ENCODE data around the gene KIAA0753.

Gene KIAA0753

DNA sequence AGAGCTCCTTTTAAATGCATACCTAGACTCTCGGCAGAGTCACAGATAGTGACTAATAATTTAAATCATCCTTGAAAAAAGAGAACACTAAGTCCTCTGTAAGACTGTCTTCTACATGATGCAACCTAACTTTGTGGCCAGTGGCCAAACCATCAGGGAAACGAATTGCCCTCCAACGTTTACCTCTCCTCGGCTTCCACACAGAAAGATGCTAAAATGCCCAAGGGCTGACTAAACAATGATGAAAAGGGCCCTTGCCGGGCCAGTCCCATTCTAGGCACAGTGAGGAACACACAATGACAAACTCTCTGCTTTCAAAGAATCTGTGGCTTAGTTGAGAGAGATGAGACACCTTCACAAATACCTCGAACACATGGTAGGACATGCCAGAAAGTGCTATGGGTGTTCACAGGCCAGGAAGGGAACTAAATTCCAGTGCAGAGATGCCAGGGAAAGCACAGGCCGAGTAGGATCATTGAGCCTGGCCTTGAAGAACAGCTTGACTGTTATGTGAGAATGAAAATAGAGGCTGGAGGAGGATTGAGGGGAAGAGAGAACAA is 48.8 kb downstream of the KIAA0753 start:
- H3K9me3 ChIP-seq (ENCODE audit: control insufficient read depth in 1 of 2, low read length in 2 of 2): no peaks in the 10 kb centered on the region
- H3K4me3 ChIP-seq (ENCODE audit: low read depth in 1 of 2, low read length in 2 of 2): no peak overlapping the region
- H3K36me3 ChIP-seq (ENCODE audit: control insufficient read depth in 1 of 2, insufficient read depth in 2 of 2, low read length in 2 of 2): peaks cover 61 to 74% of the 10 kb centered on the region in 2 donors
- no peak overlapping the region for H3K27ac ChIP-seq (ENCODE audit: low read length)
- no peaks in the 10 kb centered on the region for H3K4me1 ChIP-seq (ENCODE audit: control insufficient read depth in 1 of 2, insufficient read depth in 2 of 2, low read length in 2 of 2)
- no peaks in the 10 kb centered on the region for H3K27me3 ChIP-seq (ENCODE audit: low read depth, low read length)

DNA sequence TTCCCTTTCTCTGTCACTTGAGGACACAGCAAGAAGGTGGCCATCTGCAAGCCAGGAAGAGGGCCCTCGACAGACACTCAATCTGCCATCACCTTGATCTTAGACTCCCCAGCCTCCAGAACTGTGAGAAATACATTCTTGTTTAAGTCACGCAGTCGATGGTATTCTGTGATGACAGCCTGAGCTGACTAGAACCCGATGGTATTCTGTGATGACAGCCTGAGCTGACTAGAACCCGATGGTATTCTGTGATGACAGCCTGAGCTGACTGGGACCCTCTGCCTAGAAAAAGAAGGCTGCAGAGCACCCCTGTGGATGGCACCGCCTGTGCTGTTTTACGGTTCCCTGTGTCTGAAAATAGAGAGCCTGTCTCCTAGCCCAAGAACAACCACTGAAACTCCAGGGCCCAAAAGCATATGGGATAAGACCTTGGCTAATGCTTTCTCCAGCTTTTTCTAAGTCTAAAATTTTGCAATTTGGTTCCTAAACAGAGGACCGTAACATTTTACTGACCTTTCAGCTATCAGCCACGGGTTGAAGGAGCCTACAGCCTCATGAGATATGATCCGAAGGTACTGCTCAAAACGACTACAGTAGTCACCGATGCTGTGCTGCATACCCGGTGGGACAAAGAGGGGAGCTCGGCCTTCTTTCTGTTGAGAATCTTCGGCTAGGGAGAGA is 51.1 kb downstream of the KIAA0753 start:
- Histone ChIP-seq H3K9me3 (ENCODE audit: control insufficient read depth in 1 of 2, low read length in 2 of 2) (no peaks in the 10 kb centered on the region), H3K4me1 (ENCODE audit: control insufficient read depth in 1 of 2, insufficient read depth in 2 of 2, low read length in 2 of 2) (no peaks in the 10 kb centered on the region), H3K27ac (ENCODE audit: low read length) (no peak overlapping the region), H3K27me3 (ENCODE audit: low read depth, low read length) (no peaks in the 10 kb centered on the region), H3K36me3 (ENCODE audit: control insufficient read depth in 1 of 2, insufficient read depth in 2 of 2, low read length in 2 of 2) (peaks cover 51 to 70% of the 10 kb centered on the region in 2 donors), H3K4me3 (ENCODE audit: low read depth in 1 of 2, low read length in 2 of 2) (no peak overlapping the region)

GRCh38 chr17:6588165-6588564 is 52.3 kb downstream of the KIAA0753 start:
- Histone ChIP-seq H3K4me3 (ENCODE audit: low read depth in 1 of 2, low read length in 2 of 2) (no peak overlapping the region), H3K36me3 (ENCODE audit: control insufficient read depth in 1 of 2, insufficient read depth in 2 of 2, low read length in 2 of 2) (peaks cover 60 to 75% of the 10 kb centered on the region in 2 donors), H3K27me3 (ENCODE audit: low read depth, low read length) (no peaks in the 10 kb centered on the region), H3K27ac (ENCODE audit: low read length) (no peak overlapping the region), H3K4me1 (ENCODE audit: control insufficient read depth in 1 of 2, insufficient read depth in 2 of 2, low read length in 2 of 2) (no peaks in the 10 kb centered on the region), H3K9me3 (ENCODE audit: control insufficient read depth in 1 of 2, low read length in 2 of 2) (no peaks in the 10 kb centered on the region)

DNA sequence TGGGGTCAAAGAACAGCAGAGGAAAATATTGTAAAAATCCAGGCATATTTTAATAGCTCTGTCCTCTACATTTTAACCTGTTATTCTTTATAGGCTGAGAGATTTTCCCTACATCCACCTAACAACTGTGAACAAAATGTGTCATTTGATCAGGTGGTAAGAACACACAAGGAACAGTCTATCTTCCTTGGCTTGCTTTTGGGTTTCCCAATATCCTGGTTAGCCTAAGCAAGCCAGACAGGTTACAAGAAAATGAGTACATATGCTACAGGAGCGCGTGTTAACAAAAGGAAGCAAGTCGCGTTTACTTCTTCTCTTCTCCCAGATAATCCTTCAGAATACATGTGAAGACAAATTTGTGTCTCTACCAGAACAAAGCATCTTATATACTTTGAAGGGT is 53.2 kb downstream of the KIAA0753 start:
- Histone ChIP-seq H3K27ac (ENCODE audit: low read length) (no peak overlapping the region), H3K4me3 (ENCODE audit: low read depth in 1 of 2, low read length in 2 of 2) (no peak overlapping the region), H3K9me3 (ENCODE audit: control insufficient read depth in 1 of 2, low read length in 2 of 2) (no peaks in the 10 kb centered on the region), H3K27me3 (ENCODE audit: low read depth, low read length) (no peaks in the 10 kb centered on the region), H3K4me1 (ENCODE audit: control insufficient read depth in 1 of 2, insufficient read depth in 2 of 2, low read length in 2 of 2) (no peaks in the 10 kb centered on the region), H3K36me3 (ENCODE audit: control insufficient read depth in 1 of 2, insufficient read depth in 2 of 2, low read length in 2 of 2) (peaks cover 63 to 74% of the 10 kb centered on the region in 2 donors)

DNA sequence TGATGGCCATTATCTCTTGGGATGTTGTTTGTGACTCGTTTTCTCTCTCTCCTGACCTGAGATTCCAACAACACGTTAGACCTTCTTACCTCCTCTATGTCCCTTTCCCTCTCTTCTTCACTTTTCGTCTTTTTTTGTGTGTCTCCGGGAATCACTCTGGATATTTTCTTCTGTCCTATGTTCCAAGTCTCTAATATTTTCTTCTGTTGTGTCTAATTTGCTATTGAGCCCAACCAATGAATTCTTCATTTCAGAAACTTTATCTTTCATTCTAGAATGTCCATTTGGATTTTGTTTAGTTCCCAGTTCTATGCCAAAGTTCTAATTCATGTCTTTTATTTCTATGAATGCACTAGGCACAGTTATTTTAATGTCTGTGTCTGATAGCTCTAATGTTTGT is 57.1 kb downstream of the KIAA0753 start:
- H3K4me1 ChIP-seq (ENCODE audit: control insufficient read depth in 1 of 2, insufficient read depth in 2 of 2, low read length in 2 of 2): no peaks in the 10 kb centered on the region
- no peak overlapping the region for H3K4me3 ChIP-seq (ENCODE audit: low read depth in 1 of 2, low read length in 2 of 2)
- H3K27me3 ChIP-seq (ENCODE audit: low read depth, low read length): no peaks in the 10 kb centered on the region
- no peaks in the 10 kb centered on the region for H3K9me3 ChIP-seq (ENCODE audit: control insufficient read depth in 1 of 2, low read length in 2 of 2)
- no peak overlapping the region for H3K27ac ChIP-seq (ENCODE audit: low read length)
- H3K36me3 ChIP-seq (ENCODE audit: control insufficient read depth in 1 of 2, insufficient read depth in 2 of 2, low read length in 2 of 2): peaks cover 41 to 52% of the 10 kb centered on the region in 2 donors

DNA sequence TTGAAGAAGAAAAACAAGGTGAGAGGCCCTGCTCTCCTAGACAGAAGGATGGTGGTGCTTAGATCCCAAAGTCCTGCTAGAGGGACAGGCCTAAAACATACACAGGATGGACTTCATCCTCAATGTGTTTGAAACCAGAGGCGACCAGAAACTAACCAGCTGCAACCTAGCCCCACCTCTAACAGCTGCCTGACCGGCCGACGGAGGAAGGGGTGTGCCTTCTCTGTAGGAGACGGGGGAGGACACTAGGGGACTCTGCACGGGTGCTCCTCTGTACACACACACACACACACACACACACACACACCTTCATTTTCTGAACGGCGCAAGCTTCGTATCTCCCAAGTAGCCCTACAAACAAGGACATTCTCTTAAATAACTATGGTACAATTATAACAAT is 59.9 kb downstream of the KIAA0753 start:
- Histone ChIP-seq H3K27me3 (ENCODE audit: low read depth, low read length) (no peaks in the 10 kb centered on the region), H3K4me1 (ENCODE audit: control insufficient read depth in 1 of 2, insufficient read depth in 2 of 2, low read length in 2 of 2) (peaks cover 0 to 4% of the 10 kb centered on the region in 2 donors), H3K27ac (ENCODE audit: low read length) (no peak overlapping the region), H3K36me3 (ENCODE audit: control insufficient read depth in 1 of 2, insufficient read depth in 2 of 2, low read length in 2 of 2) (peaks cover 30 to 41% of the 10 kb centered on the region in 2 donors), H3K4me3 (ENCODE audit: low read depth in 1 of 2, low read length in 2 of 2) (no peak overlapping the region), H3K9me3 (ENCODE audit: control insufficient read depth in 1 of 2, low read length in 2 of 2) (no peaks in the 10 kb centered on the region)

DNA sequence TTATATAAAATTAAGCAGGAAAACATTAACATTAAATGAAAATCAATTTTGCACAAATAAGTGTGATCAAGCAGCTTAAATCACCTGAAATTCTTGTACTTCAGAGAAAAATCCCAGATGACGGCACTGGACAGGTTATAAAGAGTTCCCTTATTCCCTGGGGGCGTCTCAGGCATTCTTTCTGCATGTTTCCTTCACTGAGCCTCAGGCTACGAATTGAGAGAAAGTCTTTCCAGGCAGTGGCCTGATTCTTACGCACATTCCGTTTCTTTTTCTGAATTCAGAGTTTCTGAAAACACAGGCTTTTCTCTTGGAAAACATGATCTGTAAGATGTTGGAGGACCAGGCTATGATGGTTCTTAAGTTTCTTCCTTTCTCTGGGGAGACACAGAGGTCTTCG is 62.0 kb downstream of the KIAA0753 start:
- H3K27me3 ChIP-seq (ENCODE audit: low read depth, low read length): no peaks in the 10 kb centered on the region
- peaks cover 21 to 24% of the 10 kb centered on the region in 2 donors for H3K36me3 ChIP-seq (ENCODE audit: control insufficient read depth in 1 of 2, insufficient read depth in 2 of 2, low read length in 2 of 2)
- peaks cover 3 to 11% of the 10 kb centered on the region in 2 donors for H3K4me1 ChIP-seq (ENCODE audit: control insufficient read depth in 1 of 2, insufficient read depth in 2 of 2, low read length in 2 of 2)
- no peaks in the 10 kb centered on the region for H3K9me3 ChIP-seq (ENCODE audit: control insufficient read depth in 1 of 2, low read length in 2 of 2)
- H3K27ac ChIP-seq (ENCODE audit: low read length): no peak overlapping the region
- H3K4me3 ChIP-seq (ENCODE audit: low read depth in 1 of 2, low read length in 2 of 2): no peak overlapping the region

GRCh38 chr17:6577686-6578263 is 62.7 kb downstream of the KIAA0753 start:
- H3K9me3 ChIP-seq (ENCODE audit: control insufficient read depth in 1 of 2, low read length in 2 of 2): no peaks in the 10 kb centered on the region
- peaks cover 16 to 22% of the 10 kb centered on the region in 2 donors for H3K36me3 ChIP-seq (ENCODE audit: control insufficient read depth in 1 of 2, insufficient read depth in 2 of 2, low read length in 2 of 2)
- no peaks in the 10 kb centered on the region for H3K27me3 ChIP-seq (ENCODE audit: low read depth, low read length)
- peaks cover 3 to 11% of the 10 kb centered on the region in 2 donors for H3K4me1 ChIP-seq (ENCODE audit: control insufficient read depth in 1 of 2, insufficient read depth in 2 of 2, low read length in 2 of 2)
- H3K27ac ChIP-seq (ENCODE audit: low read length): no peak overlapping the region
- H3K4me3 ChIP-seq (ENCODE audit: low read depth in 1 of 2, low read length in 2 of 2): no peak overlapping the region

GRCh38 chr17:6576038-6576785 is 64.3 kb downstream of the KIAA0753 start:
- peaks cover 16 to 22% of the 10 kb centered on the region in 2 donors for H3K36me3 ChIP-seq (ENCODE audit: control insufficient read depth in 1 of 2, insufficient read depth in 2 of 2, low read length in 2 of 2)
- no peak overlapping the region for H3K27ac ChIP-seq (ENCODE audit: low read length)
- H3K9me3 ChIP-seq (ENCODE audit: control insufficient read depth in 1 of 2, low read length in 2 of 2): no peaks in the 10 kb centered on the region

GRCh38 chr17:6575596-6575988 is 64.9 kb downstream of the KIAA0753 start:
- Histone ChIP-seq H3K4me1 (ENCODE audit: control insufficient read depth in 1 of 2, insufficient read depth in 2 of 2, low read length in 2 of 2) (peaks cover 3 to 22% of the 10 kb centered on the region in 2 donors), H3K9me3 (ENCODE audit: control insufficient read depth in 1 of 2, low read length in 2 of 2) (no peaks in the 10 kb centered on the region), H3K4me3 (ENCODE audit: low read depth in 1 of 2, low read length in 2 of 2) (no peak overlapping the region), H3K27ac (ENCODE audit: low read length) (no peak overlapping the region), H3K36me3 (ENCODE audit: control insufficient read depth in 1 of 2, insufficient read depth in 2 of 2, low read length in 2 of 2) (peaks cover 16 to 22% of the 10 kb centered on the region in 2 donors), H3K27me3 (ENCODE audit: low read depth, low read length) (no peaks in the 10 kb centered on the region)

More at GRCh38 chr17:6576038-6576785, 64.3 kb downstream of the KIAA0753 start:
- Histone ChIP-seq H3K4me1 (ENCODE audit: control insufficient read depth in 1 of 2, insufficient read depth in 2 of 2, low read length in 2 of 2) (peaks cover 3 to 16% of the 10 kb centered on the region in 2 donors), H3K27me3 (ENCODE audit: low read depth, low read length) (no peaks in the 10 kb centered on the region), H3K4me3 (ENCODE audit: low read depth in 1 of 2, low read length in 2 of 2) (no peak overlapping the region)

Measured in muscle layer of duodenum (tissue), 2 donors.